ENCODE measurements around the gene RRP15. TPM values are rescaled to one million over a fixed set of nuclear protein-coding genes. Genes with fewer than 3 reads are reported as not detected.
"Not testable (repeated sequence)": the region's sequence is repeated elsewhere in the genome, so short reads cannot be mapped to it uniquely, and the experiment has no call there.

The RRP15 gene
- total and polyA plus RNA-seq, 10 donors, result 2.2 to 22.7 (median 10.6) TPM

DNA sequence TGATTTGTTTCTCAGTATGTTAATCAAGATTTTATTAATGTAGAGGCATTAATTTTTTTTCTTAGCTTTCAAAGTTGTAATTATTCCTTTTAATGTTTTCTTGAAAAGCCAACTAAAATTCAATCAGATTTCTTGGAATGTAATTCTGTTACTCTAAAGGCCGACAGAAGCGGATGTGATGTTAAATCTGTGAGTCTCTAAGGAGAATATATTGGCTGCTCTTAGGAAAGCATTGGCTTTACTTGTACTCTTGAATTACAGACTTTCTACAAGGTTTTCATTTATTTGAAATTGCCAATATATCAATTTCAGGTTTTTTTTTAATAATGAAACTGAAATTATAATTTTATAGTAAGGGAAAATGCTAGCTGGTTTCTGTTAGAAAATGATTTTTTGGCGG is 29.2 kb downstream of the RRP15 start:
- no peak overlapping the region for H3K4me3 ChIP-seq
- WGBS, 5 donors, result 95 to 97% (median 96%) methylated on average over 3 of the region's 3 CpGs
- DNase-seq, result no peak
- H3K4me1 ChIP-seq, result no peaks in the 10 kb centered on the region
- no peak overlapping the region for H3K27ac ChIP-seq
- peaks cover 0 to 61% (median 5%) of the 10 kb centered on the region in 6 donors for H3K36me3 ChIP-seq
- H3K27me3 ChIP-seq (replicated peaks in 1 of 7), result no peaks in the 10 kb centered on the region
- TF ChIP-seq, protein P1, sequence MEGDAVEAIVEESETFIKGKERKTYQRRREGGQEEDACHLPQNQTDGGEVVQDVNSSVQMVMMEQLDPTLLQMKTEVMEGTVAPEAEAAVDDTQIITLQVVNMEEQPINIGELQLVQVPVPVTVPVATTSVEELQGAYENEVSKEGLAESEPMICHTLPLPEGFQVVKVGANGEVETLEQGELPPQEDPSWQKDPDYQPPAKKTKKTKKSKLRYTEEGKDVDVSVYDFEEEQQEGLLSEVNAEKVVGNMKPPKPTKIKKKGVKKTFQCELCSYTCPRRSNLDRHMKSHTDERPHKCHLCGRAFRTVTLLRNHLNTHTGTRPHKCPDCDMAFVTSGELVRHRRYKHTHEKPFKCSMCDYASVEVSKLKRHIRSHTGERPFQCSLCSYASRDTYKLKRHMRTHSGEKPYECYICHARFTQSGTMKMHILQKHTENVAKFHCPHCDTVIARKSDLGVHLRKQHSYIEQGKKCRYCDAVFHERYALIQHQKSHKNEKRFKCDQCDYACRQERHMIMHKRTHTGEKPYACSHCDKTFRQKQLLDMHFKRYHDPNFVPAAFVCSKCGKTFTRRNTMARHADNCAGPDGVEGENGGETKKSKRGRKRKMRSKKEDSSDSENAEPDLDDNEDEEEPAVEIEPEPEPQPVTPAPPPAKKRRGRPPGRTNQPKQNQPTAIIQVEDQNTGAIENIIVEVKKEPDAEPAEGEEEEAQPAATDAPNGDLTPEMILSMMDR (IDR thresholded peaks at IDR 0.05 in 8 of 11, conservative IDR thresholded peaks at IDR 0.05 in 3 of 11), result no peak
- TF ChIP-seq POLR2AphosphoS5 (IDR thresholded peaks at IDR 0.05), result no peak
- intact Hi-C loops (cut with DNase I; ENCODE audit: low total_unique reads), result no loop called here
- no peaks in the 10 kb centered on the region for H3K9me3 ChIP-seq

DNA sequence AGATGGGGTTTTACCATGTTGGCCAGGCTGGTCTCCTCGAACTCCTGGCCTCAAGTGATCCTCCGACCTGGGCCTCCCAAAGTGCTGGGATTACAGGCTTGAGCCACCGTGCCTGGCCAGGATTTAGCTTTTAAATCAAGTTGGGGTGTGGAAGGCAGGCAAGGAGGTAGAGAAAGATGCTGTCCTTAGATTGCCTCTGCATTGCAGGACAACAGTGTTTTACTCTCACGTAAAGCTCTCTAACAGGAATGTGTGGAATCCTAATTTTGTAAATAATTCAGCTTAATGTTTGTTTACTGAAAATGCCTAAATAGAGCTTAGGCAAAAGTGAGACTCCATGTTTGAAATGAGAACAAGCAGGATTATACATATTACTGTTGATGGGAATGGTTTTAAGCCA is 30.5 kb downstream of the RRP15 start:
- TF ChIP-seq POLR2AphosphoS5 (IDR thresholded peaks at IDR 0.05) (no peak), POLR2A (IDR thresholded peaks at IDR 0.05) (no peak)
- TF ChIP-seq, protein P1 (IDR thresholded peaks at IDR 0.05 in 8 of 11, conservative IDR thresholded peaks at IDR 0.05 in 3 of 11), result no peak
- H3K36me3 ChIP-seq, result peaks cover 0 to 56% (median 6%) of the 10 kb centered on the region in 6 donors
- H3K27me3 ChIP-seq (replicated peaks in 1 of 7), result no peaks in the 10 kb centered on the region
- H3K9me3 ChIP-seq, result no peaks in the 10 kb centered on the region
- no peak for DNase-seq
- intact Hi-C loops (cut with DNase I; ENCODE audit: low total_unique reads), result no loop called here
- WGBS, 5 donors, result 96 to 98% (median 97%) methylated on average over 4 of the region's 4 CpGs
- no peaks in the 10 kb centered on the region for H3K4me1 ChIP-seq
- no peak overlapping the region for H3K4me3 ChIP-seq
- no peak overlapping the region for H3K27ac ChIP-seq

DNA sequence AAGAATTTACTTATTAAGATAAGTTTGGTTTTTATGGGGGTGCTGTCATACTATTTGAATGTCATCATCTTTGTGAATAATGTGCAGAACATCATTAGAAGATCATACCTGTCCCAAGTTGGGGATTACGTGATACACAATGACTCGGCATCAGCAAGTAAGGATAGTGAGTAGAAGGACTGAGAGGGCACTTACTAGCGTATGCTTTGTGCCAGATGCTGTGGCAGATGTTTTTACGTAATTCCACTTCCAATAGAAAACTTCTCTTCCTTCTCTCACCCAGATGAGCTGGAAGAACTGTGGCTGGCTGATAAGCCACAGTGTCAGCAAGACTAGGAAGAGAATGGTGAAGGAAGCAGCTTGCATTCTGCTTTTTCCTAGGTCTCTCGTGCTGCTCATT is 32.0 kb downstream of the RRP15 start:
- intact Hi-C loops (cut with DNase I; ENCODE audit: low total_unique reads), result no loop called here
- Histone ChIP-seq H3K36me3 (peaks cover 0 to 46% (median 2%) of the 10 kb centered on the region in 6 donors), H3K4me3 (no peak overlapping the region), H3K27me3 (replicated peaks in 1 of 7) (no peaks in the 10 kb centered on the region), H3K4me1 (no peaks in the 10 kb centered on the region), H3K9me3 (no peaks in the 10 kb centered on the region), H3K27ac (no peak overlapping the region)
- no peak for TF ChIP-seq POLR2A (IDR thresholded peaks at IDR 0.05)
- TF ChIP-seq, protein P1 (IDR thresholded peaks at IDR 0.05 in 8 of 11, conservative IDR thresholded peaks at IDR 0.05 in 3 of 11), result no peak
- no peak for TF ChIP-seq POLR2AphosphoS5 (IDR thresholded peaks at IDR 0.05)
- DNase-seq, result no peak
- WGBS, 5 donors, result 69 to 88% (median 82%) methylated on average over 5 of the region's 5 CpGs

DNA sequence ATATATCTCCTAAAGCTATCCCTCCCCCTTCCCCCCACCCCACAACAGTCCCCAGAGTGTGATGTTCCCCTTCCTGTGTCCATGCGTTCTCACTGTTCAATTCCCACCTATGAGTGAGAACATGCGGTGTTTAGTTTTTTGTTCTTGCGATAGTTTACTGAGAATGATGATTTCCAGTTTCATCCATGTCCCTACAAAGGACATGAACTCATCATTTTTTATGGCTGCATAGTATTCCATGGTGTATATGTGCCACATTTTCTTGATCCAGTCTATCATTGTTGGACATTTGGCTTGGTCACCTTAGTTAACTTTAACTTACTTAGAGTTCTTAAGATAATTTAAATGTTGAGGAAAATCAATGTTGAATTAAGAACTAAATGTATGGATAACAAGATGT is 35.1 kb downstream of the RRP15 start:
- H3K27me3 ChIP-seq (replicated peaks in 1 of 7); H3K4me3 ChIP-seq; DNase-seq; H3K4me1 ChIP-seq; H3K27ac ChIP-seq; H3K9me3 ChIP-seq; intact Hi-C loops (cut with DNase I; ENCODE audit: low total_unique reads): not testable (repeated sequence)
- H3K36me3 ChIP-seq, result peaks cover 0 to 58% (median 23%) of the 10 kb centered on the region in 6 donors
- WGBS, 5 donors, result 97 to 100% (median 97%) methylated on average over 1 to 3 of the region's 3 CpGs

DNA sequence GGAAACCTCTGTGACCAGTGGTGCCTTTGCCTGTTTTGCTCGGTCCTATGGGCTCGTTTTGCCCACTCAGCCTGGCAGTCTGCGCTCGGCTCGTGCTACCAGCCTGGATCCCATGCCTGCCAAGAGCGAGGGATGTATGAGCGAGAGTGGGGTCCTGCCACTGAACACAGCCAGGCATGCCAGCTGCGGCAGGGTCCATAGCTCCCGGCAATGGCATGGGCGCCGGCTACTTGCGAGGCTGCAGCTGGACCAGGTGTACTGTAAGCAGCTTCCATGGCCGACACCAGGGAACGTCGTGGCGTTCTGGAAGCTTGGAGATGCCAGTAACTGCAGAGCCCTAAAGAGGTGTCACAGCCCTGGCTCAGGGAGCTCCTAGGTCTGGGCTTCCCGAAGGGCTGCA is 37.7 kb downstream of the RRP15 start:
- TF ChIP-seq POLR2AphosphoS5 (IDR thresholded peaks at IDR 0.05) (no peak), POLR2A (IDR thresholded peaks at IDR 0.05) (no peak)
- TF ChIP-seq, protein P1 (IDR thresholded peaks at IDR 0.05 in 8 of 11, conservative IDR thresholded peaks at IDR 0.05 in 3 of 11), result no peak
- Histone ChIP-seq H3K4me1 (no peaks in the 10 kb centered on the region), H3K36me3 (peaks cover 0 to 63% (median 23%) of the 10 kb centered on the region in 6 donors), H3K27me3 (replicated peaks in 1 of 7) (no peaks in the 10 kb centered on the region), H3K4me3 (no peak overlapping the region), H3K27ac (no peak overlapping the region), H3K9me3 (no peaks in the 10 kb centered on the region)
- intact Hi-C loops (cut with DNase I; ENCODE audit: low total_unique reads), result no loop called here
- no peak for DNase-seq
- 94 to 98% (median 95%) methylated on average over 17 of the region's 17 CpGs for WGBS, 5 donors
